GM19351 (cell line): ENCODE measurements around the gene LGR6.
"Not testable (repeated sequence)": the region's sequence is repeated elsewhere in the genome, so short reads cannot be mapped to it uniquely, and the experiment has no call there.

Experiments
- ATAC-seq: cut with Tn5 transposase; IDR thresholded peaks from one replicate; pipeline ENCODE4 v1.9.1; 2021; ENCODE audit warnings: mild to moderate bottlenecking, moderate library complexity; ENCODE audit not compliant: unreplicated experiment

The LGR6 gene

DNA sequence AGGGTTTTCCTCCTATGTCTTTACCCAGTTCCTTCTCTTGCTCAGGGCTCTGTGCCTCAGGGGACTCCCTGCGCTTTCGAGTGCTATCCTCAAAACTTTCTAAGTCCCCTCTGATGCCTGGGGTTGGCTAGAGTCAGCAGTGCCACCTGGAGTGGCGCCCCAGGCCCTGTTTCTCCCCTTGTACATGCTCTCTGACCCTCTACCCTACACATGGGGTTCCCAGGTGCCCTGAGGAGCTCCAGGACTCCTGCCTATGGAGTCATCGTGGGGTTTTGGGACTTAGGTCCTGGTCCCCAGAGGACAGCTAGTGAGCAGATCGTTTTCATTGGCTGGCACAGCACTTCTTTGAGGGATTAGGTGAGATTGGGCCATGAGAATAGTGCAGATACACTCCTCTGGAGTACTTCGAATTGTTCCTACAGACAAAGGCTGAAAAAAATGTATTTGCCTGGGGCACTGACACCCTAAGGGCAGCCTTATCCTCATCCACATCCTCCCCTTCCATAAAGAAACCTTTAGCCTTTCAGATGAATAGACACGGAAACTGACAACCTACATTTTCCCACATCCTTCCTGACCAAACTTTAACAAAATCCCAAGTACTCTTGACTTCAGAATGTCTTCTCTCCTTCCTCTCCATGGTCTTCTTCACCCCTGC, 41.5 kb downstream of the LGR6 start:
- ATAC-seq: no peak

DNA sequence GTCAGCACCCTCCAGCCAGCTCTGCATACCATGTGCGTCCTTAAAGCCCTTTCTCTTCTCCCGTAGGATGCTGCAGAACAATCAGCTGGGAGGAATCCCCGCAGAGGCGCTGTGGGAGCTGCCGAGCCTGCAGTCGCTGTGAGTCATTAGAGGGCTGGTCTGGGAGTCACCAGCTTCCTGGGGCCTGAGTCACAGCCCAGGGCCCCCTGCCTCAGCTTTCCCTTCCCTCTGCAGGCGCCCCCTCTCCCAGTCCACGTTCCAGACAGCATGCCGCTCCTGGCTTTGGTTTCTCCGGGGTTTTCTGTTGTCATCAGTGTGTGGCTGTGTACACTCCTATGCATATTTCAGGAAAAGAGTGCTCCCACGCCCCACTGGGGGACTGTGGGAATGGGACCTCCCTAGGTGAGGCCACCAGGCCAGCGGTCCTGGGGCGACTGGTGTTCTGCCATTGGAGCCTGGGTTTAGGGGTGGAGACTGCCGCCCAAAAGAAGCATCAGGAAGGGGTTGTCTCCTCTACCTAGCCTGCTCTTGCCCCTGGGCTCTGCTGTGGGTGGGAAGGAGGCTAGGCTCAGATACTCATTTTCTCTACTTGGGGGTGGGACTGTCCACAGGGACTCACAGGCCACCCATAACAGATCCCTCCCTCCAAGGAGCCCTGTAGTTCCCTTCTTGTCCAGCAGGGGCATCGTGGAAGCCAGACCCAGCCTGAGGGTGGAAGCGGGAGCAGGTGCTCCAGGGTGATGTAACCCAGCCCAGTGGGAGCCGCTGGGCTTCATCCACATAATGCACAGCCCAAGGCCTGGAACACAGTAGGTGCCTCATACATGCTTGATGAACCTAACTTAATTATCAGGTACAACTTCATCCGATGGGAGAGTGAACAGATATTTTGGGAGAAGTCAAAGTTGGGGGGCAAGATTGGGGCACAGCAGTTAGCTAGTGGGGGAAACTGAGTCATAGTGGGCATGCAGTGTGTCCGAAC, 42.5 kb downstream of the LGR6 start:
- ATAC-seq: no peak

DNA sequence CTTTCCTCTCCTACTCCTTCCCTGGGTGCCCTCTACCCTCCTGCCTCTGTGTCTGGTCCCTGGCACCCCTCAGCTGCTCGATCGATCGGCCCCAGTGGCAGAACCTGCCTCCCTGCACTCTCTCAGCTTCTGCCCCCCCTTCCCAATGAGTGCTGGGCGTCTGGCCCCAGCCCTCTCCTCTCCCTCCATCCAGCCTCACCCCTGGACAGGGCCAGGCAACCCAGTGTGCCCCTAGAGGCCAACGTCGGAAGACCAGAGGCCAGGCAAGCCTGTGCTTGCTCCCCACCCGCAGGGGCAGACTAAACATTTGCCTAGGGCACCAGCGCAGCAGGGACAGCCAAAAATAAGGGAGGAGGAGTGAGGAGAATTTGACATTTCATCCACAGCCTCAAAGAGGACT, 43.5 kb downstream of the LGR6 start:
- peak; percentile 57 for ATAC-seq

DNA sequence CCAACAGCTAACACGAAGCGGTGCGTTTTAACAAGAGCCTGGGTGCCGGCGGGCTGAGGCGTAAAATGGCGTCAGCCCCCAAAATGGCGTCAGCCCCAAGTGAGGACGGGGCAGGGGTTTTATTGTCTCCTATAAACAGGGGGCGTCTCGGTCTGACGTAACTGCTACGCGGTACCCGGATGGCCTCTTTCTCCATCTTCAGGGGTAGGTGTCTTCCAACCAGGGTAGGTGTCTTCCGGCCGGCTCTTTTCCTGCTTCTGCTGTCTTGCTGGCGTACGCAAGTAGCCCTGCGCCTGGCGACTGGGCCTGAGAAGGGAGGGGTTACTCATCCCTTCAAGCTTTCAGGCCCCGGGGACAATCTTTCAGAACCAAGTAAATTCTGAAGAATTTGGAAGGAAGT, 45.3 kb downstream of the LGR6 start:
- ATAC-seq: no peak

DNA sequence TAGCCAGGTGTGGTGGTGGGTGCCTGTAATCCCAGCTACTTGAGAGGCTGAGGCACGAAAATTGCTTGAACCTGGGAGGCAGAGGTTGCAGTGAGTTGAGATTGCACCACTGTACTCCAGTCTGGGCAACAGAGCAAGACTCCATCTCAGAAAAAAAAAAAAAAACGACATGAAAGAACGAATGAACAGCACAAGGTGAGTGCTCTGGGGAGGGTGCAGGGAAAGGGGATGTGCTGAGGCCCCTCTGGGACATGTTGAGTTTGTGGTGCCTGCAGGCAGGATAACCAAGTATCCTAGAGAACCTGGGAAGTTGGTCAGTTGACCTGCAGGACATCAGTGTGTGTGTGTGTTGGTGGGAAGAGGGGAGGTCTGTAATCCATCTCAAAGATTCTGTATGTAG, 46.6 kb downstream of the LGR6 start:
- not testable (repeated sequence) for ATAC-seq

DNA sequence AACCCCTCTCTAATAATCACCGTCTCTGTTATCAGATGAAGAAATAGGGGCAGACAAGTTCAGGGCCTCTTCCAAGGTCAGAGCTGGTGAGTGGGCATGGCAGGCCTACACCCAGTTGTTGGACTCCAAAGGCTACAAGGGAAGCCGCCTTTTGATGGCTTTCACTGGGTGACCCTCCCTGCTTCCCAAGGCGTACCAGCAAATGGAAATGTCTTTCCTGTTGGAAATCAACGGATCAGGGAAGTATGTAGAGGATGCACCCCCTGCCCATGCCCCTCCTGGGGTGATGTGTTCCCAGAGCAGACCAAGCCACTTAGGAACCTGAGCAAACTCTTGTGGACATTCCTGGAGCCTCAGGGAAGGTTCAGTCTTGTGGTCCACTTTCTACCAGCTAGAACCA, 47.4 kb downstream of the LGR6 start:
- no peak for ATAC-seq

DNA sequence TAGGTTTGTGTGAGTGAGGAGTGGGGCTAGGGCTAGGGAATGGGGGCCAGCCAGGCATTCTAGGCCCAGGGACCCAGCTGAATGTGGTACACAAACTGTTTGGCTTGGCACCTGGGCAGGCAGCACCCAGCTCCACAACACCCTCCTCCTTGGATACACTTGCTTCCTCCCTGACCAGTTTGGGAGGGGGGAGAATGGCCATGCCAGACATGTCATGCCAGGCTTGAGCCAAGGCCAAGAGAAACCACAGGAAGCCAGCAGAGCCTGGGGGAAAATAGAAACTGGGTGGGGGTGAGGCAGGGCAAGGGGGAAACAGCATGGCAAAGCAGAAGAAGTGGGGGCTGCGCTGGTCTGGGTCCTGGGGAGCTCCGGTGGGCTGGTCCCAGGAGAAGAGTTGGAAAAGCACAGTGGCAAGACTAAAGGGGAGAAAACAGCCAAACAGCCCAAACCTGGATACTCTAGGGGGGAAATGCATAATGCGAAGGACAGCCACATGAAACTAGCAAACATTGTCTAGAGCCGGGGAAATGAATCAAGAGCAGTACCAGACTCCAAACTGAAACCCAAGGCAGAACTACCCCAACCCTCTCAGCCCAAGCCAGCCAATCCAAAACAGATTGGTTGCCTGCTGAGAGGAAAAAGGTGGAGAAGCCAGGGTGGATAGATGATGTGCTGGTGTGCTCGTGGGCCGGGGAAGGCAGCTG, 47.9 kb downstream of the LGR6 start:
- ATAC-seq: no peak

DNA sequence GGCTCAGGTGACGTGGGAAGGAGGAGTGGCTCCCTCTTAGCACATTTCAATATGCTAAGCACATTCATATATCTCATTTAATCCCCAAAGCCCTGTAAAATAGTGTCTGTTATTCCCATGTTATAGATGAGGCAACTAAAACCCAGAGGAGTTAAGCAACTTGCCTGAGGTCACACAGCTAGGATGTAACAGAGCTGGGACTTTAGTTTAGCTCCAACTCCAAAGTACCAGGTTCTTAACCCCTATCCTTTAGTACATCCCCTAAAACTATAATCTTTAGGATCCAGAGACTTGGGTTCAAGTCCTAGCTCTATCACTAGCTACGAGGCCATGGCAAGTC, 48.5 kb downstream of the LGR6 start:
- ATAC-seq: no peak

DNA sequence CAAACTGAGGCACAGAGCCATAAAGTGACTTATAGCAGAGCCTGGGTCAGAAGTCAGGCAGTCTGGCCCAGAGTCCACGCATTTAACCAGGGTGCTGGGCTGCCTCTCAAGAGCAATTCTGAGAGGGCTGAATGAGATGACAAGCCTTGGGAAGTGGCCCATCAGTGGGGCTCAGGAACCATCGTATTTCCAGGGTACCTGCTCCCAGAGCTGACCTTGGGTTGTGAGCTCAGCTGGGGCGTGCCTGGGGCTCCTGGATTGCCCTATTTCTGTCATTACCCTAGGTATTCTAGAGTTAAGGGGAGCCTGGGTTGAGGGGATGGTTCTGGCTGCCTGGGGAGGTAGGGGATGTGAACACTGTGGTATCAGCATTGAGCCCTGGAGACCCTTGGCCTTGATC, 49.4 kb downstream of the LGR6 start:
- ATAC-seq: no peak

DNA sequence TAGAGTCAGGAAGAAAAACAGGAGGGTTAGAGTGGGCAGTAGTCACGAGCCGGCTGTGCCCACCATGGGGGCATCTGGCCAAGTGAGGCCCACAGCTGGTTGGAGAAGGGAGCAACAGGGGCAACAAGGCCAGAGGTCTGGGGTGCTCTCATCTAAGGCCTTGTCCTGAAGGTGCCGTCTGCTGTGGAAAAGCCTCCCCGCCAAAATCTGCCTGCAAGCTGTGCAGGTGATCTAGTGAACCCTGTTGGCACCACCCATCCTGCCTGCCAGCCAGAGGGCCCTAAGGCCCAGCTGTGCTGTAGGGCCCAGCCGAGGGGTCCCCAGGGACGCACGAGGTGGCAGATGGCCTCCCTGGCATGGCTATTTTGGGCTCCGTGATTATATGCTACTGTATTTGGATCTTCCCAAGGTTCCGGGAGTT, 51.3 kb downstream of the LGR6 start:
- ATAC-seq: no peak

DNA sequence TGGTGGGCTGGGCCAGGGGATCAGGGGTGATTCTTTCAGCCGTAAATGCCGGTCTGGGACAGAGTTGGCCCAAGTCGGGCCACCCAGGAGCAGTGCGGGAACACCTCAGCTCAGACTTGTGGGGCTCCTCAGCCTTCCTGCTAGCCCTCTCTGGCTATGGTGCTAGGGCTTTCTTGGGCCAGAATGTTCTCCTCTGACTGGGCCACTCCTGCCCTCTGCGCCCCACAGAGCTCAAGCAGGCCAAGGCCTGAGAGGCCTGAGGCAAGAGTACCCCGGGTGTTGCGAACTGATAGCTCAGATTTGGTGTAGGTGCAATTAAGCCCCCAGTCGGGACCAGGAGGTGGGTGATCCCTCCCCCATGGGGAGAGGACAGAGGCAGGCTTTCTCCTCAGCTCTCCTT, 51.8 kb downstream of the LGR6 start:
- no peak for ATAC-seq

DNA sequence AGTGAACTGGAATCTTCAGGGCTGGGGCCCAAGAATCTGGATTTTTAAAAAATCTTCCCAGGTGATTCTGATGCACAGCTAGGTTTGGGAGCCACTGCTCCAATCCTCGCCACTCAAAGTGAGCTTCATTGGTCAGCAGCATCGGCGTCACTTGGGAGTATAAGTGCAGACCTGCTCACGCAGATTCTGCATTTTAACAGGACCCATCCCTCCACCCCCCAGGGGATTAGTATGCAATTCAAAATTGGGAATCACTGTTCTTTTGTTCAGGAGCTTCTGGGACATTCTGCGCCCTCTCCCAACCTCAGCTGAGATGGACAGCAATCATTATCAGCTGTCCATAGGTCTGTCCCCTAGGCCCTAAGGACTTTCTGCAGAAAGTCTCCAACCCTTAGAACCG, 53.5 kb downstream of the LGR6 start:
- no peak for ATAC-seq

DNA sequence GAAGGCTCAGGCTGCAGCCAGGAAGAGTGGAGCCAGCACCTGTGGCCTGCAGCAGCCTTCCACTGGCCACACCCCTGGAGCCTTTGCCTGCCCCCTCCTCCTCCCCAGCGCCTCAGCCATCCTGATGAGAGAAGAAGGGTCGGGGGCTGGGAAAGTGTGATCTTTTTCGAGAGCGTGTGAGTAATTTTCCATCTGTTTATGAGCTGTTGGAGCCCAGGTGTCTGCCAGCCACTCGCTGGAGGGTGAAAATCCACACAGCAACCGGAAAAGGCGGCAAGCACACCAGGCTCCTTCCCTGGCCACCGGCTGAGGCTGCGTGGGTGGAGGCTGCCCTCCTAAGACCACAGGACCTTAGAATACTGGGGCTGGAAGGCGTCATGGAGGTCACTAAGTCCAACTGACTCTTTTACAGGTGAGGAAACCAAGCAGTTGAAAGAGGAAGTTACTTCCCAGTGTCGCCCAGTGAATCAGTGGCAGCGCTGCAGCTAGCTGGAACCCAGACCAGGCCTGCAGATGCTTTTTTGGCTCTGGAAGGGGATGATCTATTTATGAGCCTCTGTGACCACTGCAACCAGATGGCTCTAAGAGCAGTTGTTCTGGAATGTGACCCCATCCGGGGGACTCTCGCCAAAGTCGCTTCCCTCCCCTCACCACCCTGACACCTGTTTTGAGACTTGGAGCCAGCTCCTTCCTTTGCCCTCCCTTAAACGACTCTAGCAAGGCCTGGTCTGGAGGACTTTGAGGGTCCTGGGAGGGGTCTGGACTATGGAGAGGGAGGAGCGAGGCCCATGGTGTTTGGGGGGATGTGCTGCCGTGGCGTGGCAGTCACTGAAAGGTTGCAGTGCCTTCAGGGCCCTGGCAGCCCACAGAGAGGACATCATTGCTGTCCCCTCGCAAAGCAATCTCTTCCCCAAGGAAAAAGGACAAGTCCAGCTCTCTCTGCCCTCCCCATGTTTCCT, 54.5 kb downstream of the LGR6 start:
- no peak for ATAC-seq

DNA sequence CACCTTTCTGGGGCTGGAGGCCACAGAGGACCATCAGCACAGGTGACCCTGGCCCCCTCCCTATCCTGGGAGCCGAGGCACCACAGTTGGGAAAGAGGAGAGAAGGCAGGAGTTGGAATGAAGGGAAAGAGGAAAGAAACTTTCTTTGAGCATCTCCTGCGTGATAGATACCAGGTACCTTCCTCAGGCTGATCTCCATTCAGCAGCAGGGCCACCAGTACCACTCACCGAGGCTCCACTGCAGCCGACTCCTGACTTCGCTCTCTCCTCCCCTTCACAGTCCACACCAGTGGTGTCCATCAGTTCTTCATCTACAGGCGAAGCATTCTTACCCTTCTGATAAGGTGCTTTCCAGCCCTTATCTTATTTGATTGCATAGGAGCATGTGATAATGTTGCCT, 55.3 kb downstream of the LGR6 start:
- no peak for ATAC-seq

DNA sequence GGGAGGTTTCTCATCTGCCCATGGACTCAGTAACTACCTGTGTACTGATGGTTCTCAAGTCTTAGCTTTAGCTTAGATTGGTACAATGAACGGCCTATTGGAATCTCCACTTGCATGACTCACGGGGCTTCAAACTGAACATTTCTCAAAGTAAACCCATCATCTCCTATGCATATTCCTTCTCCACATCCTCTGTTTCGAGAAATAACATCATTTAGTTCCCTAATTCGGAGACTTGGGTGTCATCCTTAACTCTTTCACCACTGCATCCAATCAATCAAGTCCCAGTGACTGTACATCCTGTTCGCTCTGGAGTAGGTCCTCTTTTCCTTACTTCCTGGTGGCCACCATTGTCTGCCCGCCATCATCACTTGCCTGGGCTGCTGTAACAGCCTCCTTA, 55.8 kb downstream of the LGR6 start:
- no peak for ATAC-seq

DNA sequence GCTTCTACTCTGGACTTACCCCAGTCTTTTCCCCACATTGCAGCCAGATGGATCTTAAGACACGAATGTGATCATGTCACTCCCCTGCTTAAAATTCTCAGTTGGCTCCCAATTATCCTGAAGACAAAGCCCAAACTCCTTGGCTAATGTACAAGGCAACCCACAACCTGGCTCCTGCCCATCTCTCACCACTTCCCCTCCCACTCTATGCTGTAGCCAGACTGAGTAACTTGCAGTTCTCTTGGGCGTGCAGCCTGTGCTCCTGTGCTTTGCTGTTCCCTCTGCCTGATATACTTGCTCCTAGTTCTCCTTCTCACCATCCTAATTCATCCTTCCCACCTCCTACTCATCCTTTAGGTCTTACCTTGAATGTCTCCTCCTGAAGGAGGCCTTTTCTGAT, 56.2 kb downstream of the LGR6 start:
- ATAC-seq: no peak

DNA sequence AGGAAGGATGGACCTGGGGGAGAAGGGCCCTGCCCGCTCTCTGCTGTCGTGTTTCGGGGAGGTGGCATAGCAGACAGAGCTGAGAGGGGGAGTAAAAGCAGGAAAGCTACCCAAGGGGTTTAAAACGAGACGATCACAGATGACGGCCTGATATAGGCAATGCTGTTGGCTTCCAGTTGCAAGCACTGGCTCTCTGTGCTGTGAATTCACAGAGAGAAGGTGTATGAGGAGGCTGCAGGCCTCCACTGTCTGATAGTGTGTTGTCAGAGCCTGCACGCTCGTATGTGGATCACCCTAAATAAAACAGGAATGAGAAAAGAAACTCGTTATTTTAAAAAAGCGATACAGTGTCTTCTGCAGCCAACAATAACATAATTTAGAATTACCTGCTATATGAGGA, 57.4 kb downstream of the LGR6 start:
- no peak for ATAC-seq

DNA sequence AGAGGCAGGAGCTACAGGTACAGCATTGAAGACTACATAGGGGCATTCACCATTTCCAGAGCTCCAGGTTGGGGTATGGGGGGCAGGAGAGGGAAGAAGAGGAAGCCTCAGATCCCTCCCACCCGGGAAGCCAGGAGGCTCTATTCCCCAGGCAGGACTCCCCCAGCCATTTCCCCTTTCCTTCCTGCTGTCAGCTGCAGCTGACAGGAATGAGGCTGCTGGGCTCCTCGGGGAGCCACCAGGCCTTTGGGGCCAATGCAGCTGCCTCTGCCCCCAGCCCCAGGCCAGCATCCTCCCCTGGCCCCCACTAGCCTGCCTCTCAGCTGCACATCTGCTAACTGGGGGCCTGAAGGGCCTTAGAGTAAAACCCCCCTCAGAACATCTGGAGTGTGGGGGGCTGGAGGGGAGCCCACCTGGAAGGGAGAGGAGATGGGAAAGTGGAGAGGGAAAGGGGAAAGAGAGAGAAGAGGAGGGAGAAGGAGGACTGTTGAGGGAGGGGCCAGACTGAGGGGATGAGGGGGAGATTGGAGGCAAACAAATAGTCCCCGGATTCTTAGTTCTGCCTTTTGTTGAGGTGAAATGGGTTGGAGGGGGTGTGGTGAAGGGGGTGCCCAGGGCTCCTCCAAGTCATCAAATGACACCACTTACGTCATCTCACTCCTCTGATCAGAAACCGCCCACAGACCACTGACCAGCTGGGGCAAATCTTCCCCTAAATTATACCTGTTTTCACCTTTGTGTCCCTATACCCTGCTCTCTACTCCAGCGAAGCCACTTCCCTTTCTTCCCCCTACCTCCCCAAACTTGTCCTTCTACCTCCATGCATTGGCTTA, 58.0 kb downstream of the LGR6 start:
- ATAC-seq: no peak

DNA sequence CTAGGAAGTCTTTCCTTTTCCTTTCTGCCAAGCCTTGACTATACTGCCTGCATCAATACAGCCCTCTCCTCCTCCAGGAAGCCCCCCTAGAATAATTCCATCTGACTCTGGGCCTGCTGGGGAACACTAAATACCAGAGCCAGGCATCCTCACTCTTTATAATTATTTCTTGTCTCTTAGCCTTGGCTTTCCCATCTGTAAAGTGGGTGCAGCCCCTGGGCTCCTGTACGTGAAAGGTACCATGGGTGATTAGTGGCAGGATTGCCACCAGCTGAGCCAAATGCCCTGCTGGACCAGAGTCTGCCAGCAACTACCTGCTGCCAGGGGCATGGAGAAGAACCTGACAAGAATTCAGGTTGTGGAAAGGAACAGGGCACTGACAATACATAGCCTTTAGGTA, 58.7 kb downstream of the LGR6 start:
- ATAC-seq: no peak
